Measurements from ENCODE around the gene MYCBP.

- TF ChIP-seq CTCF (IDR thresholded peaks at IDR 0.05) = no peak
- TF ChIP-seq POLR2AphosphoS5 (IDR thresholded peaks at IDR 0.05; ENCODE audit: insufficient read depth in 1 of 2, low read depth in 1 of 2) = no peak
- no peak for TF ChIP-seq POLR2A (IDR thresholded peaks at IDR 0.05)
These were observed 53.6 kb downstream of the MYCBP start for GRCh38 chr1:38819516-38819915.

Data from vagina (tissue), 2 donors.